ENCODE measurements around the gene SEMA4B. TPM values are rescaled to one million over a fixed set of nuclear protein-coding genes. Genes with fewer than 3 reads are reported as not detected.

The SEMA4B gene
- total and polyA plus RNA-seq, 10 of the 15 experiments (the other 5 are each of a cell fraction or from before 2014, with no cell fraction given): 0.87 to 26.0 (median 9.3) TPM

- no peaks in the 10 kb centered on the region for H3K9me3 ChIP-seq (replicated peaks; ENCODE audit: control insufficient read depth, insufficient read depth, low read length)
- no peak overlapping the region for H3K9ac ChIP-seq (ENCODE audit: control insufficient read depth, insufficient read depth, low read length)
- POLR2A ChIA-PET: interaction anchor here (0.7 to 1.1 kb wide), 3 partner anchors 10 to 1225 kb away, joined by 3 to 9 read pairs (median 4); partner anchors contain the start of genes CIB1 and GDPGP1
- in situ Hi-C loops (cut with MboI): no loop called here
- SMC1A ChIA-PET (ENCODE audit: uncharacterized antibody, unreplicated experiment): no interaction called here
- BruUV-seq (replicated peaks): no TSS peak
- H3K4me1 ChIP-seq (ENCODE audit: control insufficient read depth, insufficient read depth, low read length): no peaks in the 10 kb centered on the region
- no peak overlapping the region for H3K4me2 ChIP-seq (ENCODE audit: control insufficient read depth, insufficient read depth)
- no peaks in the 10 kb centered on the region for H3K27me3 ChIP-seq (replicated peaks in 1 of 2; ENCODE audit: control insufficient read depth in 2 of 2, insufficient read depth in 2 of 2, low read length in 1 of 2)
- H3K79me2 ChIP-seq (ENCODE audit: control insufficient read depth, insufficient read depth, low read length): no peaks in the 10 kb centered on the region
- no peak overlapping the region for H2AFZ ChIP-seq (ENCODE audit: control insufficient read depth, low read depth, low read length)
- H3K36me3 ChIP-seq (ENCODE audit: control insufficient read depth in 2 of 2, insufficient read depth in 2 of 2, low read length in 1 of 2): peaks cover 0 to 2% of the 10 kb centered on the region in 2 experiments; a peak in 2 of 4 replicates
- DNase-seq (ENCODE audit: low read depth, low spot score) (no peak), ATAC-seq (no peak), FAIRE-seq (no peak)
- intact Hi-C loops (cut with micrococcal nuclease; ENCODE audit: unreplicated experiment): no loop called here
- no peak overlapping the region for H3K4me3 ChIP-seq
- TF ChIP-seq KAT2A (conservative IDR thresholded peaks at IDR 0.05; ENCODE audit: control insufficient read depth, low read depth, low read length): no peak
- no peak for TF ChIP-seq RFX5 (IDR thresholded peaks at IDR 0.05; ENCODE audit: low read depth, low read length)
- RAD21 ChIA-PET (ENCODE audit: unreplicated experiment): interaction anchor here (1.1 kb wide), 1 partner anchor 10 kb away, joined by 3 read pairs; the partner anchor contains the start of genes CIB1 and GDPGP1
- H3K27ac ChIP-seq (ENCODE audit: control insufficient read depth, insufficient read depth): no peak overlapping the region
- no peaks in the 10 kb centered on the region for H4K20me1 ChIP-seq (ENCODE audit: control insufficient read depth, insufficient read depth)
- CTCF ChIA-PET: interaction anchor here (0.6 kb wide), 1 partner anchor 43 kb away, joined by 3 read pairs; no protein-coding TSS in a partner anchor
- 88% methylated on average over 10 of the region's 10 CpGs for WGBS (ENCODE audit: insufficient coverage, insufficient replicate concordance, low lambda C conversion rate, missing lambda C conversion rate)
Measured at GRCh38 chr15:90243943-90244639, 43.0 kb downstream of the SEMA4B start.

- 51% methylated on average over 6 of the region's 6 CpGs for WGBS (ENCODE audit: insufficient coverage, insufficient replicate concordance, low lambda C conversion rate, missing lambda C conversion rate)
- Histone ChIP-seq H3K4me1 (ENCODE audit: control insufficient read depth, insufficient read depth, low read length) (peaks cover 2% of the 10 kb centered on the region; the same call in 1 of the 2 replicates), H4K20me1 (ENCODE audit: control insufficient read depth, insufficient read depth) (no peaks in the 10 kb centered on the region), H3K9me3 (replicated peaks; ENCODE audit: control insufficient read depth, insufficient read depth, low read length) (no peaks in the 10 kb centered on the region), H3K36me3 (ENCODE audit: control insufficient read depth in 2 of 2, insufficient read depth in 2 of 2, low read length in 1 of 2) (no peaks in the 10 kb centered on the region), H3K4me2 (ENCODE audit: control insufficient read depth, insufficient read depth) (no peak overlapping the region), H2AFZ (ENCODE audit: control insufficient read depth, low read depth, low read length) (no peak overlapping the region), H3K79me2 (ENCODE audit: control insufficient read depth, insufficient read depth, low read length) (no peaks in the 10 kb centered on the region), H3K27ac (ENCODE audit: control insufficient read depth, insufficient read depth) (no peak overlapping the region), H3K4me3 (no peak overlapping the region), H3K27me3 (replicated peaks in 1 of 2; ENCODE audit: control insufficient read depth in 2 of 2, insufficient read depth in 2 of 2, low read length in 1 of 2) (peaks cover 0 to 2% of the 10 kb centered on the region in 2 experiments; a peak in 1 of 4 replicates), H3K9ac (ENCODE audit: control insufficient read depth, insufficient read depth, low read length) (no peak overlapping the region)
- POLR2A ChIA-PET: interaction anchor here (0.6 to 2.5 kb wide), 10 partner anchors 9 to 1055 kb away, joined by 3 to 10 read pairs (median 4); partner anchors contain the start of genes BLM, CIB1 and GDPGP1
- CTCF ChIA-PET: interaction anchor here (0.6 to 2.1 kb wide), 9 partner anchors 9 to 86 kb away, joined by 3 to 6 read pairs (median 4); partner anchors contain the start of gene SEMA4B
- BruUV-seq (replicated peaks): no TSS peak
- ATAC-seq: peak; percentile 24
- RAD21 ChIA-PET (ENCODE audit: unreplicated experiment): interaction anchor here (0.5 to 2.8 kb wide), 2 partner anchors 15 to 105 kb away, joined by 5 to 22 read pairs; partner anchors contain the start of genes CIB1 and GDPGP1
- SMC1A ChIA-PET (ENCODE audit: uncharacterized antibody, unreplicated experiment): interaction anchor here (0.6 to 2.7 kb wide), 6 partner anchors 10 to 204 kb away, joined by 3 to 10 read pairs (median 4); partner anchors contain the start of genes CIB1 and GDPGP1
- intact Hi-C loops (cut with micrococcal nuclease; ENCODE audit: unreplicated experiment) (no loop called here), in situ Hi-C loops (cut with MboI) (no loop called here)
- no peak for FAIRE-seq
- no peak for DNase-seq (ENCODE audit: low read depth, low spot score)
- TF ChIP-seq PKNOX1 (IDR thresholded peaks at IDR 0.05): peak; percentile 54; the same call in 1 of the 2 replicates
- TF ChIP-seq E2F8 (IDR thresholded peaks at IDR 0.05; ENCODE audit: low read depth, partially characterized antibody): no peak
- no peak for TF ChIP-seq IRF4 (IDR thresholded peaks at IDR 0.05; ENCODE audit: low read depth, low read length)
- no peak for TF ChIP-seq BACH1 (IDR thresholded peaks at IDR 0.05; ENCODE audit: borderline replicate concordance)
Measured at GRCh38 chr15:90248789-90249202, 47.7 kb downstream of the SEMA4B start.
